Measurements from ENCODE around the gene F10. TPM values are rescaled to one million over a fixed set of nuclear protein-coding genes. Genes with fewer than 3 reads are reported as not detected.

Gene F10
- polyA plus RNA-seq, 1 of the 3 experiments (the other 2 are of a cell fraction) = 12.5 TPM

- no peaks in the 10 kb centered on the region for H3K9me3 ChIP-seq
- H3K27ac ChIP-seq (ENCODE audit: low read depth in 2 of 2, low read length in 1 of 2) = no peak overlapping the region
- no peaks in the 10 kb centered on the region for H3K9me2 ChIP-seq
- H3K36me3 ChIP-seq (replicated peaks in 1 of 2; ENCODE audit: control insufficient read depth in 1 of 2, insufficient read depth in 2 of 2, low read length in 1 of 2) = no peaks in the 10 kb centered on the region
- peaks cover 0 to 24% of the 10 kb centered on the region in 2 experiments; a peak in 1 of 4 replicates for H3K4me1 ChIP-seq (ENCODE audit: control insufficient read depth in 1 of 2, insufficient read depth in 2 of 2, low read depth in 1 of 2, low read length in 1 of 2)
- POLR2A ChIA-PET = no interaction called here
- no peaks in the 10 kb centered on the region for H3K79me2 ChIP-seq (ENCODE audit: insufficient read depth)
- H3K9ac ChIP-seq = no peak overlapping the region
- CTCF ChIA-PET = interaction anchor here (0.7 to 1.5 kb wide), 2 partner anchors 12 to 20 kb away, joined by 3 to 4 read pairs; no protein-coding TSS in a partner anchor
- no peaks in the 10 kb centered on the region for H3F3A ChIP-seq (replicated peaks; ENCODE audit: insufficient read depth)
- 76% methylated on average over 18 of the region's 19 CpGs for WGBS (ENCODE audit: low lambda C conversion rate)
- no peak overlapping the region for H3K4me3 ChIP-seq (ENCODE audit: low read depth in 2 of 2, low read length in 1 of 2)
- H2AFZ ChIP-seq (ENCODE audit: low read depth) = no peak overlapping the region
- TF ChIP-seq FOSL2 (IDR thresholded peaks at IDR 0.05; ENCODE audit: borderline replicate concordance, low read depth) = no peak
- H3K27me3 ChIP-seq (ENCODE audit: insufficient read depth) = no peaks in the 10 kb centered on the region
- no peak overlapping the region for H3K4me2 ChIP-seq
- no peak for DNase-seq
- H4K20me1 ChIP-seq (ENCODE audit: insufficient read depth) = no peaks in the 10 kb centered on the region
Observed at GRCh38 chr13:113125506-113126264, 3.1 kb downstream of the F10 start.

DNA sequence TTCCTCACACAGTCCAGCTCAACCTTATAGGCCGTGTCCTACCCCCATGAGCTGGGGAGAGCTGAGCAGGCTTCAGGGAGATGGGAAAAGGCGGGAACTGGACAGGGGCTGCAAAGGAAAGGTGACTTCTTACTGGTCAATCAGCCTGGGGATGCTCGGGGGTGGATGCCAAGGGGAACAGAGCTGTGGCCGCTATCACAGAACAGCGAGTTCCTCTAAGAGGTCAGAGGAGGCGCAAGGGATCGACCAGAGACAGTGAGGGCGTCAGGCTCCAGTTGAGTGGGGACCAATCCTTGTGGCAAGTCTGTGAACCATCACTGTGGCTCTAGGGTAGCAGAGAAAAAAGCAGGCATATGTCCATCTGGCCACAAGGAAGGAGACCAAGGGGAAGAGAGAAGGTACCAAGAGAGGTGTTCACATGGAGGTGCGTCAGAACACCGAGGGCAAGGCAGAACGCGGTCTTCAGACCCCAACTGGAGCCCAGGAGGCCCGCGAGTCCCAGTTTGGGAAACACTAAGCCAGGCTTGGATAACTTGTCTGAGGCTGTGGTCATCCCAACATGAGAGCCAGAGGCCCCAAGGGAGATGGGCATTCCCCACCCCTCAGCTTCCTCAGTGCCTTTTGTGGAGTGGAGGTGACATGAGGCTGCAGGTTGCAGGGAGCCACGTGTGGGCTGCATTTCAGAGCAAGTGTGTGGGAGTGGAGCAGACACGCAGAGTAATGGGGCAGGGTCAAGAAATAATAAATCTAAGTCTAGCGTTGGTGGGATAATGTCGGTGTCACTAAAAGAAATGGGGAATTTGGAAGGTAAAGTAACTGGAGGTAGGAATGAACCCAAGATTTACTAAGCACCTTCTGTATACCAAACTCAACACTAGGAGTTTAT is 3.9 kb downstream of the F10 start:
- Histone ChIP-seq H3K79me2 (ENCODE audit: insufficient read depth) (no peaks in the 10 kb centered on the region), H3F3A (replicated peaks; ENCODE audit: insufficient read depth) (no peaks in the 10 kb centered on the region), H3K9ac (no peak overlapping the region), H3K27ac (ENCODE audit: low read depth in 2 of 2, low read length in 1 of 2) (no peak overlapping the region), H3K27me3 (ENCODE audit: insufficient read depth) (no peaks in the 10 kb centered on the region), H4K20me1 (ENCODE audit: insufficient read depth) (no peaks in the 10 kb centered on the region), H3K36me3 (replicated peaks in 1 of 2; ENCODE audit: control insufficient read depth in 1 of 2, insufficient read depth in 2 of 2, low read length in 1 of 2) (no peaks in the 10 kb centered on the region), H3K9me3 (no peaks in the 10 kb centered on the region), H3K4me2 (no peak overlapping the region), H3K4me1 (ENCODE audit: control insufficient read depth in 1 of 2, insufficient read depth in 2 of 2, low read depth in 1 of 2, low read length in 1 of 2) (peaks cover 0 to 21% of the 10 kb centered on the region in 2 experiments; a peak in 1 of 4 replicates), H3K9me2 (no peaks in the 10 kb centered on the region), H3K4me3 (ENCODE audit: low read depth in 2 of 2, low read length in 1 of 2) (no peak overlapping the region), H2AFZ (ENCODE audit: low read depth) (no peak overlapping the region)
- no peak for TF ChIP-seq TEAD4 (IDR thresholded peaks at IDR 0.05; ENCODE audit: borderline replicate concordance, insufficient read depth)
- TF ChIP-seq GATA2 (CRISPR knock-in tag; IDR thresholded peaks at IDR 0.05) = no peak
- TF ChIP-seq CTCF (IDR thresholded peaks at IDR 0.05) = no peak
- TF ChIP-seq RFX5 (IDR thresholded peaks at IDR 0.05; ENCODE audit: low read length) = no peak
- TF ChIP-seq RCOR1 (IDR thresholded peaks at IDR 0.05; ENCODE audit: low read length) = no peak
- TF ChIP-seq POLR2AphosphoS5 (IDR thresholded peaks at IDR 0.05; ENCODE audit: low read depth, low read length) = no peak
- TF ChIP-seq, protein P1, sequence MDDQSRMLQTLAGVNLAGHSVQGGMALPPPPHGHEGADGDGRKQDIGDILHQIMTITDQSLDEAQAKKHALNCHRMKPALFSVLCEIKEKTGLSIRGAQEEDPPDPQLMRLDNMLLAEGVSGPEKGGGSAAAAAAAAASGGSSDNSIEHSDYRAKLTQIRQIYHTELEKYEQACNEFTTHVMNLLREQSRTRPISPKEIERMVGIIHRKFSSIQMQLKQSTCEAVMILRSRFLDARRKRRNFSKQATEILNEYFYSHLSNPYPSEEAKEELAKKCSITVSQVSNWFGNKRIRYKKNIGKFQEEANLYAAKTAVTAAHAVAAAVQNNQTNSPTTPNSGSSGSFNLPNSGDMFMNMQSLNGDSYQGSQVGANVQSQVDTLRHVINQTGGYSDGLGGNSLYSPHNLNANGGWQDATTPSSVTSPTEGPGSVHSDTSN (IDR thresholded peaks at IDR 0.05) = no peak
- TF ChIP-seq FOSL2 (IDR thresholded peaks at IDR 0.05; ENCODE audit: borderline replicate concordance, low read depth) = no peak
- TF ChIP-seq FOXM1 (IDR thresholded peaks at IDR 0.05; ENCODE audit: low read depth) = no peak
- TF ChIP-seq RAD21 (IDR thresholded peaks at IDR 0.05; ENCODE audit: low read length) = no peak
- no peak for TF ChIP-seq RXRA (IDR thresholded peaks at IDR 0.05; ENCODE audit: borderline replicate concordance, low read depth)
- DNase-seq = no peak
- 65% methylated on average over 15 of the region's 18 CpGs for WGBS (ENCODE audit: low lambda C conversion rate)
- CTCF ChIA-PET = no interaction called here
- POLR2A ChIA-PET = no interaction called here
